Anterior cingulate cortex (tissue), 58 donors: Measurements from ENCODE around the gene ADIRF.
A peak's percentile ranks its signal among the peaks of the same experiment; 100 is the strongest.

Experiments
- DNase-seq, 58 donors: peaks; one replicate each; lab custom pipeline; 2025; lab: John Stamatoyannopoulos, UW

ADIRF gene

DNA sequence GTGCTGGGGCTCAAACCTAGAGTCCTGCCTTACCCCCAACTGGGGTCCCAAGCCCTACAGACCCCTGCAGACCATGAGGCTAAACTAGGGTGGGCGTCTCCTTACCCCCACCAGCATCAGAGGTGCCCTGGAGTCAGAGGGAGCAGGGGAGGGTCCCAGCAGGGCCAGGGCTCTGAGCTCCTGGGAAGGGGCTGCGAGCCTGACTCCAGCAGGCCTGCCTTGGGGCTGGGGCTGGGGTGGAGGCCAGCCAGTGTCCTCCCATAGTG is 8.6 kb upstream of the ADIRF start:
- DNase-seq, result no peak

DNA sequence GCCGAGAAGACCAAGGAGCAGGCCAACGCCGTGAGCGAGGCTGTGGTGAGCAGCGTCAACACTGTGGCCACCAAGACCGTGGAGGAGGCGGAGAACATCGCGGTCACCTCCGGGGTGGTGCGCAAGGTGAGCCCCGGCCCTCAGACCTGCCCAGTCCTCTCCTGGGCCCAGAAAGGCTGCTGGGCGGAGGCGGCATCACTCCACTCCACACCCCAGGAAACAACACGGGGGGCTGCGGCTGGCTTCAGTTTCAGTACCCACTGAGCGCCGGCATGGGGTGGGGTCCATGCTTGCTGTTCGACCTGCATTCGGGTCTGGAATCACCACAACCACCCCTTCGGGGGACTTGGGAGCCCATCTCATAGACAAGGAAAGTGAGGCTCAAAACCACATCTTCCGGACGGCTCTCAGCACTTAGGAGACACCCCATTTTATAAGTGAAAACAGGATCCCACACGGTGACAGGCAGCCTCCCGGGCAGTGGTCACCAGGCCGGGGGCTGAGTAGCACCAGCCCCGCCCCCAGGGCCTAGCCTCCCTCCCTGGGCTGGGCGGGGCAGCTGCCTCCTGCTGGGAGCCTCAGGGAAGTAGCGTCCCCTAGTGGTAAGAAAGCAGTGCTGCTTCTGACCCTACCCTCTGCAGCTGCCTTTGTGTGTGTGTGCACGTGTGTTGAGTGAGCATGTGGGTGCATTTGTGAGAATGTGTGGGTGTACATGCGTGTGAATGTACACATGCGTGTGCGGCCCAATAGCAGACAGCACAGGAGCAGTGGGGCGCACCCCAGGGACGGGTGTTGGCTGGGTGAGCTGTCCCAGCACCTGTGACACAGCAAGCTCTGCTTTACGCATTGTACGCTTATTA is 8.0 kb upstream of the ADIRF start:
- DNase-seq, result peak in 2 of 58 donors; percentile 11 to 26

DNA sequence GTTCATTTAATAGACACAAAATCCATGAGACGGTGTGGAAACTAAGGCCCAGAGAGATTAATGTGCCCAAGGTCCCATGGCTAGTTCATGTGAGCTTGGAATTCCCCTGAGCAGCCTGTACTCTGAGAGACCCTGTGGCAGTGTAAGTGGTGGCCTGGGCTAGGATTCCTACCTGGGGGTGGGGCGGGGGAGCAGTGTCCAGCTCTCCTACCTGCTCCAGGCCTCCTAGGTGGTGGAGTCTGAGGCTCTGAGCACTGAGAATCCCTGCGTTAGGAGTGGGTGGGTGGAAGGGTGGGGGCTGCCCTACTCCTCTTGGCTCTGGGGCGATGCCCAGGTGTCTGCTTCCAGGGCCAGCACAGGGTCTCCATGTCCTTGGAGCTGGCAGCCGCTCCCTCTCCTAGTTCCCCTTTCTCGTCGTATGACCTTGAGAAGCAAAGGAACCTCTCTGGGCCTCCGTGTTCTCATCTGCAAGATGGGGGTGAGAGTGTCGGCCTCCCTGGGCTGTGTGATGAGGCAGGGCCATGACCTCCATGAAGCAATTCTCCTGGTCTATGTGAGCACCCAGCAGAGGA is 7.3 kb upstream of the ADIRF start:
- no peak for DNase-seq

DNA sequence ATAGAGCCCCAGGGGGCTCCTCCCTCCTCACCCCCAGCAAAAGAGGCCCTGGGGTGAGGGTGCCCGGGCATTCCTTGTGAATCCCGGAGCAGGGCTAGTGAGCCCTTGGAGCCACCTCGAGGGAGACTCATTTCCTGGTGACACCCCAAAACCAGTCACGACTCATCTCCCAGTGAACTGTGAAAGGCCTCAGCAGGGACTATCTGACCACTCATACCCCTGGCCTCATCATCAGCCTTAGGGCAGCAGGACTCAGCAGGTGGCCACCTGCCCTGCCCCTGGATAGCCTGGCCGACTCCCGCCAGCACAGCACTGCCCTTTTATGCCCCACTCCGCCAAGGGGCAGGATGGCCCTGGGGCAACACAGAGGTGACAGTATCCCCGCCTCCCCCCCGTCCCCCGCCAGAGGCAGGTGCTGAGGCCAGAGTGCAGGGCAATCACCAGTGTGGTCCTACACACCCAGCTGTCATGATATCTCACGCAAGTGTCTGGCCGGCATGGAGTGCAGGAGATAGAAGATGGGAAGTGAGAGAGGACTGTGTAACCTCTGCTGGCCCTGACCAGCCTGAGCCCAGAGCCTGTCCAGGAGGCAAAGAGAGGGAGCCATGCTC is 6.7 kb upstream of the ADIRF start:
- DNase-seq, result no peak

DNA sequence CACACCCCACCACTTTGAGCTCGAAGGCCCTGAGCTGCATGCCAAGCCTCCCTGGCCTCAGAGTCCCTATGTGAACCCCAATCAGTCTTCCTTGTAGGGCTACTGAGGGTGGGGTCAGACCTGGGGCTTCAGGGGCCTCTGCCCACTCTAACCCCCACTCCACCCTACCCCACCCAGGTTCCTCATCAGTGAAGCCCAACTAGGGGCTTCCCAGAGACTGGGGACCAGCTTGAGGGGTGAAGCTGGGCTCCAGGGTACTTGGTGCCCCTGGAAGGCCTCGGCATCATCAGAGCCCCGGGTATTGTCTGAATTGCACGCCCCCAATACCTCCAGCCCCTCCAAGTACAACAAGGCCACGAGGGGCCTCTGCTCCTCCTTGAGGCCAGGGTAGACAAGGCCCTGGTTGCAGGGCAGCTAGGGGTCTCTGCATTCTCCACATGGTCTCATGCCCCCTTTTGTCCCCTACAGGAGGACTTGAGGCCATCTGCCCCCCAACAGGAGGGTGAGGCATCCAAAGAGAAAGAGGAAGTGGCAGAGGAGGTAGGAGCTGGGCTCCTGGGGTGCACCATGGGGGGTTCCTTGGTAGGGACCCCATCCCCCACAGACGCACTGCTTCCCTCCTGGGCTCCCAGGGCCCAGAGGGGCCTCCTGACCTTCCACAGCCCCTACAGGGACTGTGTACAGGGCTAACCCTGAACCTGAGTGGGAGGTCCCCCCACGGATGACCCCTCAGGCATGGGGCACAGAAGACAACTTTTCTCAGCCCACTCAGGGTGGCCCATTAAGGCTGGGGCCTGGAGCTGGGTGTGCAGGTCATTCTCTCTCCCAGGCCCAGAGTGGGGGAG is 5.9 kb upstream of the ADIRF start:
- DNase-seq, result no peak

DNA sequence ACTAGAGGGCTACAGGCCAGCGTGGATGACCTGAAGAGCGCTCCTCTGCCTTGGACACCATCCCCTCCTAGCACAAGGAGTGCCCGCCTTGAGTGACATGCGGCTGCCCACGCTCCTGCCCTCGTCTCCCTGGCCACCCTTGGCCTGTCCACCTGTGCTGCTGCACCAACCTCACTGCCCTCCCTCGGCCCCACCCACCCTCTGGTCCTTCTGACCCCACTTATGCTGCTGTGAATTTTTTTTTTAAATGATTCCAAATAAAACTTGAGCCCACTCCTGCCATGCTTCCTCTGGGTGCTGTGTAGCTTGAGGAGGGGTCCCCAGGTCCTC is 5.3 kb upstream of the ADIRF start:
- DNase-seq, result no peak

DNA sequence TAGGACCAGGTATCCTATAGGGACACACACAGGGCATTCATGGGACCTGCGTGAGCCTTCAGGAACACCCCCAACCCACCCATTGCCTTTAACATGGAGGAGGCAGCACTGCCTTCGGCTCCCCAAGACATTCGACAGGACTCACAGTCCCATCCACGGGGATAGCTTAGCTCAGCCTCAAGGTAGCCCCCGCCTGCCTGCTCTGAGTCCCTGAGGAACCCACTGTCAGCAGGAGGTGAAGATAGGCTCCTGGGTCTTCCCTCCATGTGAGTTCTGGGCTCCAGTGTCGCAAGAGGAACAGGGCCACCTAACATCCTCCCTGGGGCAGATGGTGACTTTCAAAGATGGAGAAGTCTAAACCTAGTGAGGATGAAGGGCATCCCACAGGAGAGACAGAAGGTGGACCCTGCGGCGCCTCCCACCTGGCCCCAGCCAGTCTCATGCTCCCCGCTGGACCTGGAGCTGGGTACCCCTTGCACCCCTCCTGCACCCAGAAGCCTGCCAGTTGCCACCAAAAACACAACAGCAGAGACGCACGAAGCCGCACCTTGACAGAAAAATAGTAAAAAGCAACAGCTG is 4.9 kb upstream of the ADIRF start:
- DNase-seq, result no peak

DNA sequence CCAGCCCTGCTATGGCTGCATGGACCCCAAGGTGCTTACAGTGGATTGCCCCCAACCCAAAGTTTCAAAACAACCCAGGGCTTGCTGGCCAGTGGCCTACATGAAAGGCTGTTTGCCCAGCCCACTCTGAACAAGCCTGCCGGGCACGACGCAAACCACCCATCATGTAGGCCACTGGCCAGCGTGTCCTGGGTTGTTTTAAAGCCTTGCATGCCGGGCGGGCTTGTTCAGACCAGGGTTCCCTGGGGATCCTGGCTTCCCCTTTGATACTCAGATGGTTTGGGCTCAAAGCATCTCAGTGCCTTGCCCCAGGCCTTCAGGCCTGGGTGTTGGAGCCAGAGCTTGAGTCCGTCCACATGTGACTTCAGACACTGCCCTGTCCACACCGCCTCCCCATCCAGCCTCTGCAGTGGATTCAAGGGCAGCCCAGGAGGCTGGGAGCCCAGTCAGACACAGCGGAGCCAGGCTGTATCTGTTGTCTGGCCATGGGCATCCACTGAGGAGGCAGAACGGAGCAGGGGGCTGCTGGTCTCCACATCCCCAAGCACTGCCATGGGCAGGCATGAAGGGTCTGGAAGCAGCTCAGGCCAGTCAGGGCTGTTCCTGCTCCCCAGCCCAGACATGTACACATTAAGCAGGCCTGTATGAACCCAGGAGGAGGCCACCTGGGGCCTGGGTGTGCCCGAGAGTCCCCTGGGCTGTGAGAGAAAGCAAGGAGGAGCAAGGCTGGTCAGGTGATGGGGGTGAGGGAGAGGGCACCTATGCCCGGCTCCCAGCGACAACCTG is 4.0 kb upstream of the ADIRF start:
- no peak for DNase-seq

DNA sequence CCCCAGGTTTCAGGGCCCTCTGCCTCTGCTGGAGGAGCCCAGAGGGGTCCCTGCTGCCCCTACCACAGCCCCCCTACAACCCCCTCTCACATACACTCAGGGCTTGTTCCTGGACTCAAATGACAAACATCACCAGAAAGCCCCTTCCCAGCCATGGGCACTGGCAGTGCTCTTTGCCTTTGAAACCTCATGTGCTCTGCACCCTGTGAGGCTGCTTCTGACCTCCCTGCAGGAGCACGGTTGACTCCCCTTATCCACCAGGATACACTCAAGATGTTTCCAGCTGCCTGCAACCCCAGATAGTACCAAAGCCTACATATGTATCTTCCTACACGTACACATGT is 3.5 kb upstream of the ADIRF start:
- no peak for DNase-seq

DNA sequence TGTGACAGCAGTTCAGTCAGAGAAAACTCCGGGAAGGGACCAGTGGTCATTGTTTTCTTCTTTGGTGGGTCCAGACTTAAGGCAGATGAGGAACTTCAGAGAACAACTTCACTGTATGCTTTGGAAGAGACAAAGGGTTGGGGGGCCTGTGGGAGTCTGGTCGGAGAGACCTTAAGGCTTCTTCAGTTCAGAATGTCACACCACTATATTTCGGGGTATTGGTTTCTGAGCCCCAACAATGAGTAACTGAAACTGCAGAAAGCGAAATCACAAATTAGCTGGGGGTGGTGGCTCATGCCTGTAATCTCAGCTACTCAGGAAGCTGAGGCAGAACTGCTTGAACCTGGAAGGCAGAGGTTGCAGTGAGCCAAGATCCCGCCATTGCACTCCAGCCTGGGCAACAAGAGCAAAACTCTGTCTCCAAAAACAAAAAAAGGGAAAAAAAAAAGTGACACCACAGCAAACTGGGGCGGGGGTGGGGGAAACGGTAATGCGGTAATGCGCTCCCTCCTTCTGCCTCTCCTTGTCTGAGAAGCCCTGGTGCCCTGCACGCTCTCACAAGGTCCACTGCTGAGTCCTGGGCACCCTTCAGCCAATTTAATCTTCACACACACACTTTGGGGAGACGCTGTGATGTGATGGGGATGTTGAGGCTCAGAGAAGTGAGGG is 2.2 kb upstream of the ADIRF start:
- no peak for DNase-seq

DNA sequence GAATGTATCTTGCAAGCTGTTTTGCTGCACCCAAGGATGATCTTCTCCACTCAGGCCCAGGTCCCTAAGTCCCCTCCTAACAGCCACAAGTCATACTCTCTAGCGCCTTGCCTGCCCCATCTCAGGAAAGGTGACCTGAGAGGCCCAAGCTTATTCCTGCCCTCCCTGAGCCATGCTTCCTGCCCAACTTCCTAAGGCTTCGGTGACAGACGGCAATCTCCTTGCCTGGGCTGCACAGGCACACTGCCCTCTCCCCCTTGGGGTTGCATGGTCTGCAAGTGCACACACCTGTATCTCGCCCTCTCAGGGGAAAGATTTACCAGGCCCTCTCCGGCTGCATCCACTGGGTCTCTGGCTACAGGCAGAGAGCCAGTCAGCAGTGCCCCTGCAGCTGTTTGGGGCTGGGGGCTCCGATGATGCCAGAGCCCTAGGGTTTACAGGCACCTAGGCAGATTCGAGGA is 771 bp upstream of the ADIRF start:
- no peak for DNase-seq

DNA sequence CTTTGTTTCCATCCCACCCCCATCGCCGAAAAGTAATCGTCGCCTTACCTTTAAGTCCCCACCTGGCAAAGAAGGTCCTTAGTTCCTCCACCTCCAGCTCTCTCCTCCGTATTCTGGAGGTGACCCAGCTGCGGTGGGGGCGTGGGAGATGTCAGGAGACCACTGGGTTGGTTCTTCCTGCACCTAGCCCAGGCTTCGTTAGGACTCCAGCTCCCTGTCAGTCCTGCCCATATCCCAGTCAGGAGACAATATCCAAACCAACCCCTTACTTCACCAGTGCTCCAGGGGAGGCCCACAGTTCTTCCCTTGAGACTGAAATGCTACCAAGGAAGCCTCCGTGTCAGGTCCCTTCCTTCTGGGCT is 693 bp downstream of the ADIRF start:
- DNase-seq, result no peak

DNA sequence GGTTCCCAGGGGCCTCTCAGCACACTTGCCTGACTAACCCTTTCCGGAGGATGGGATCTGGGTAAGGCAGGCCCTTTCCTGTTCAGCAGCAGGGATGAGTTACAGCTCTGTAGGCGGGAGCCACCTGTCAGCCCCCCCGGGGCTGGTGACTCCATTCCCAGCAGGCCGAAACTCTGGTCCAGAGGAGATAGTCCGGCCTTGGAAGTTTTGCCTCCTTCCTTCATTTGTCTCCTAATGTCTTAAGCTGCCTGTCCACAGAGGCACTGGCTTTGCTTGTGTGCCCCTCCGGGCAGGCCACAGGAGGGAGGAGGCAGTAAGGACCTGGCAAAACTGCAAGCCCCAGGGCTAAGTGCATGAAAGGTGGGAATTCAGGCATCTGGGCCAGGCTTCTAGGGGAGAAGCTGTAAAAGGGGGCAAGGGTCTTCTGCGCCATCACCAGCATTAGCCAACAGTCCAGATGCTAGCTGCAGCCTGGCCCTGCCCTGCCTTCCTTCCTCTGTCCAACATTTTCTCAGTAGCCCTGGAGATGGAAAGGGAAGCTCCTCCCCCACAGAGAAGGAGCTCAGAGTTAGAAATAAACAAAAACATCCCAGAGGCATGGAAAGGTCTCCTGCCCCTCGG is 1.2 kb downstream of the ADIRF start:
- no peak for DNase-seq

DNA sequence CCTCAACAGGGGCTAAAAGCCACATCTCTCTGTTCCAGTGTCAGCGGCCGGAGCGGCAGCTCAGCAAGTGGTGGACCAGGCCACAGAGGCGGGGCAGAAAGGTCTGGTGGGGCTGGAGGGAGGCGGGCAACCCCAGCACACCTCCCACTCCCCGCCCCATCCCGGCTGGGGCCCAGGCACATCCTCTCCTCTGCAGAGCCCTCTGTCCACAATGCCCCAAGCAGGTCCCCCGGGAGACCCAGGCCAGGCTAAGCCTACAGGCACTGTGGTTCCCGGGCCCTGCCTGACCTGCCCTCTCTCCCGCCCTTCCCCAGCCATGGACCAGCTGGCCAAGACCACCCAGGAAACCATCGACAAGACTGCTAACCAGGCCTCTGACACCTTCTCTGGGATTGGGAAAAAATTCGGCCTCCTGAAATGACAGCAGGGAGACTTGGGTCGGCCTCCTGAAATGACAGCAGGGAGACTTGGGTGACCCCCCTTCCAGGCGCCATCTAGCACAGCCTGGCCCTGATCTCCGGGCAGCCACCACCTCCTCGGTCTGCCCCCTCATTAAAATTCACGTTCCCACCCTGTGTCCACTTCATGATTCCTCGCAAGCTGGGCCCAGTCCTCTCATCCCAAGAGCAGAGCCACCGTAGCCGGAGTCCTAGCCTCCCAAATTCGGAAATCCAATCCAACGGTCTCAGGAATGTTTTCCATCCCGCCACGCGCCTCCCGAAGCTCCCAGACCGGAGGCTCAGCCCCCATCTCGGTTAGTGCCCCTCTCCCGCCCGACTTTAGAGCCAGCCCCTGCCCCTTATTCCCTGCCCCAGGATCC is 2.1 kb downstream of the ADIRF start:
- DNase-seq, result peak in 1 of 58 donors; percentile 27

DNA sequence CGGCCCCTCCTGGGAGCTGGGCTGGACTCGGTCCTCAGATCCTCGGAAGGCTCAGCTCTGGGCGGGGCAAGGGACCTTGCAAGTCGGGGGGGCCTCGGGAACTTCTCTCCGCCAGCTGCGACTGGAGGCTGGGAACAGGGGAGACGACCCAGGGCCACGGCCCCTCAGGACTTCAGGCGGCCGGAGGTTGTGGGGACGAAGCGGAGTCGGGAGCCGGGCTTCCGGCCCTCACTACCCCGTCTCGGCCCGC is 2.6 kb downstream of the ADIRF start:
- peak in 2 of 58 donors; percentile 55 to 65 for DNase-seq

DNA sequence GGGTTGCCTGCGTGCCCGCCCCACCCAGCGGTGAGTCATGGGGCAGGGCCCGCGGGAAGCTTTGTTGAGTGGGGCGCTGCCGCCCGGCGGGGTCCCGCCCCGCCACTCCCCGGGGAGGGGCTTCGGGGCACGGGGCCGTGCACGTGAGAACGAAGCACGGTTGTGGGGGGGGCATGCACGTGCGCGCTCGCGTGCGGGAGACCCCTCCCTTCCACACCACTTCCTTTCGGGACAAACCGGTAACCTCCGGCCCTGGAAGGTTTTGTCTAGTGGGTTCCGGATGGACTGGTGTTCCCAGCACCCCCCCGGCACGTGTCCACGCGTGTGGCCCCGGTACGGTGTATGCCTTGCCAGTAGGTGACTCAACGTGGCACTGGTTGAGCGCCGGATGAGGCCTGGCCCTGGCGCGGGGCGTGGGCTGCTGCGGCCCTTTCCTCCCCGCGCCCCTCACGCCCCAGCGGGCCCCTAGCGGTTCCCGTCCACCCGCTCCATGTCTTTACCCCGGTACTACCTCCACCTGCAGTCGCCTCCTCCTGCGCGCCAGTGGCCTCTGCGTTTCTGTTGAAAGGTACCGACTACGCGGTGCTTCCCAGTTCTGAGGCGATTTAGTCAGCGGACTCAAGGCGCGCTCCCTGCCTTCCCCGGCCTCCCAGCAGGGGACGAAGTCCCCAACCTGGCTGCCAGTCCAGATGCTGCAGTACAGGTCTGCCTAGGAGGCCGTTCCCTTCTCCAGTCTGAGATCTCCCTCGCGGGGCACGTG is 3.1 kb downstream of the ADIRF start:
- DNase-seq, result peak in 27 of 58 donors; percentile 18 to 82 (median 51)

DNA sequence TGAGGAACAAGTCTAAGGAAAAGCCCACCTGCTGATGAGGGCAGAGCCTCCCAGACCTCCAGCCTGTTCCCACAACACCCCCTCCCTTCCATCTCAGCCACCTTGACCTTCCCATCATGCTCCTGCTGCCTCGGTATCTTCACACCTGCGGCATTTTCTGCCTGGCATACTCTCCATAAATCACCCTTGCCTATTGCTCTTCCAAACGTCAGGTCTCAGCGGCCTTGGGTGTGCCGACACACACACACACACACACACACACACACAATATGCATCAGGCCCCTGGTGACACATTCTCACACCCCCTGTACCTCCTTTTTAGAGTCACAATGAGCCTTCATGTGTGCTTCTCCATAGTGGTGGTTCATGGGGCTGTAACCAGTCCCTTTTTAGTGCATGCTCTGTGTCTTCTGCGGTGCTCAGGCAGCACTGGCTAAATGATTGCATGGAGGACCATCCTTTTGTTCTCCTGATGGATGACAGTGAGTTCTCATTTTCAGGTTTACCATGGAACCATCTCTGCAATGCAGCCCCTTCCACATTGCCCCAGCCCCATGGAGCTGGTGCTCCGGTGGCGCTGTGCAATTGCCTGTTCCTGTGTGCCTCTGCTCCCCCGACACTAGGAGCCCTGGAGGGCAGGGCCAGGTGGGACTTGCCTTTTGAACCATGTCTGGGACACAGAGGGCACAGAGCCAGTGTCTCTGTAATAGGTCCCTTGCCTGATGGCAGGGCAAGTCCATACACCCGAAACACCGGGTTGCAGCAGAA is 4.5 kb downstream of the ADIRF start:
- DNase-seq, result no peak
